Embryonic facial prominence (tissue), 1 donor: ENCODE results near the gene GOLGA6A.
"Not testable (repeated sequence)": the region's sequence is repeated elsewhere in the genome, so short reads cannot be mapped to it uniquely, and the experiment has no call there.

ENCODE experiments used
- DNase-seq: peaks from one replicate; pipeline ENCODE4 v3.0.0-alpha.2; 2016; ENCODE audit errors: extremely low spot score

Gene GOLGA6A

DNA sequence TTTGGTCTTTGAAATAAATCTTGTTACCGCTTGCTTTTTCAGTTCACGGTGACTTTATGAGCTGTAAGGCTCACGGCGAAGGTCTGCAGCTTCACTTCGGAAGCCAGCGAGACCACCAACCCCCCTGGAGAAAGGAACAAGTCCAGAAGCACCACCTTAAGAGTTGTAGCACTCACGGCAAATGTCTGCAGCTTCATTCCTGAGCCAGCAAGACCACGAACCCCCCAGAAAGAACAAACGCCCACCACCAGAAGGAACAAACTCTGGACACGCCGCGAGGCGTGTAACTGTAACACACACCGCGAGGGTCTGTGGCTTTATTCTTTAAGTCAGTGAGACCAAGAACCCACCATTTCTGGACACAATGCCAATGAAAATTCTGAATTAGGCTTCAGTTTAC lies 28.8 kb downstream of the GOLGA6A start:
- no peak for DNase-seq

GRCh38 chr15:74052271-74053260 lies 29.8 kb downstream of the GOLGA6A start:
- not testable (repeated sequence) for DNase-seq

GRCh38 chr15:74050556-74051234 lies 31.7 kb downstream of the GOLGA6A start:
- no peak for DNase-seq

GRCh38 chr15:74050127-74050526 lies 32.2 kb downstream of the GOLGA6A start:
- DNase-seq: no peak

- no peak for DNase-seq
Observed at GRCh38 chr15:74046275-74046674, 36.1 kb downstream of the GOLGA6A start.

- no peak for DNase-seq
Observed at GRCh38 chr15:74045636-74046274, 36.6 kb downstream of the GOLGA6A start.

GRCh38 chr15:74045184-74045583 lies 37.2 kb downstream of the GOLGA6A start:
- no peak for DNase-seq

- DNase-seq: no peak
Observed at GRCh38 chr15:74044267-74045110, 37.9 kb downstream of the GOLGA6A start.

GRCh38 chr15:74043425-74044266 lies 38.7 kb downstream of the GOLGA6A start:
- DNase-seq: no peak

GRCh38 chr15:74042603-74043424 lies 39.5 kb downstream of the GOLGA6A start:
- no peak for DNase-seq

DNA sequence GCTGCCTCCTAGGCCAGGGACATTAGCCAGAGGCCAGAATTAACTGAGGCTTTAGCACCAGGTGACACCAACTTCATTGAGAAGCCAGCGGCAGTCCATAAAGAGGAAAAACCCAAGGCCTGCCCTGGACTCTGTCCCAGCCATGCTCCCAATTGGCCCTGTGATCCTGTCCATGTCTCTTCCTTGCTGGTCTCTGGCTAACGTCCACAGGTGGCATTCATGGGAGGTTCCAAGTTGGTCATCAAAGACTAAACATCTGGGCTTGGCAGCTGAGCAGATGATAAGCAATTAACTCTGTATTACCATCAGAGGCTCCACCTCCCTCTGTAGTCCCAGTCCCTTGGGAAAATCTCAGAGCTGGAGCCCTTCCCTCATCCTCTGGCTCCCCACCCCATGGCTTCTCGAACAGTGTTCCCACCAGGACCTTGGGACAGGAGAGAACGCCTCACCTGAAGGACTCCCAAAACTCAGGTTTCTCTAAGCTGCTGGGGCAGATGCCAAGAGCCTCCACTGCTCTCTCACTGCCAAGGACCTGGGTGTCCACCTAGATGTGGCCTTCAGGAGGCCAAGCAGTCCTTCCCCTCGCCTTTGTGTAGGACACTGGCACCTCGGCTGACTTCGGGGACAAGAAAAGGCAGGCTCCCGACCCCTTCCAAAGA lies 40.4 kb downstream of the GOLGA6A start:
- no peak for DNase-seq

- no peak for DNase-seq
Observed at GRCh38 chr15:74041311-74041756, 41.0 kb downstream of the GOLGA6A start.

- no peak for DNase-seq
Observed at GRCh38 chr15:74040109-74040850, 42.1 kb downstream of the GOLGA6A start.

DNA sequence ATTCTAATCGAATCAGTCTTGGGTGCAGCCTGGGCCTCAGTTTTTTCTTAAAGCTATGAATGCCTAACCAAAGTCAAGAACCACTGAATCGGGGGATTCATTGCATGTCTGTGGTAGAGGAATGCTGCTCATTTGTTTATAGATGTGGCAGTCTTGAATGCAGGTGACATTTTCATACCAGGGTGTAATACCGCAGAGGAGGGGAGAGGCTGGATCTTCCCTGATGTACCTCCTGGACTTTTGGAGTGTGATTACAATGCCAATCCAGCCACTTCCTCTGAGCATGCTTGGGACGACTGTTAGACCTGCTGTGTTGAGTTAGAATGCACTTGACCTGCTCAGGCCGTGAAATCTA lies 42.7 kb downstream of the GOLGA6A start:
- DNase-seq: no peak

DNA sequence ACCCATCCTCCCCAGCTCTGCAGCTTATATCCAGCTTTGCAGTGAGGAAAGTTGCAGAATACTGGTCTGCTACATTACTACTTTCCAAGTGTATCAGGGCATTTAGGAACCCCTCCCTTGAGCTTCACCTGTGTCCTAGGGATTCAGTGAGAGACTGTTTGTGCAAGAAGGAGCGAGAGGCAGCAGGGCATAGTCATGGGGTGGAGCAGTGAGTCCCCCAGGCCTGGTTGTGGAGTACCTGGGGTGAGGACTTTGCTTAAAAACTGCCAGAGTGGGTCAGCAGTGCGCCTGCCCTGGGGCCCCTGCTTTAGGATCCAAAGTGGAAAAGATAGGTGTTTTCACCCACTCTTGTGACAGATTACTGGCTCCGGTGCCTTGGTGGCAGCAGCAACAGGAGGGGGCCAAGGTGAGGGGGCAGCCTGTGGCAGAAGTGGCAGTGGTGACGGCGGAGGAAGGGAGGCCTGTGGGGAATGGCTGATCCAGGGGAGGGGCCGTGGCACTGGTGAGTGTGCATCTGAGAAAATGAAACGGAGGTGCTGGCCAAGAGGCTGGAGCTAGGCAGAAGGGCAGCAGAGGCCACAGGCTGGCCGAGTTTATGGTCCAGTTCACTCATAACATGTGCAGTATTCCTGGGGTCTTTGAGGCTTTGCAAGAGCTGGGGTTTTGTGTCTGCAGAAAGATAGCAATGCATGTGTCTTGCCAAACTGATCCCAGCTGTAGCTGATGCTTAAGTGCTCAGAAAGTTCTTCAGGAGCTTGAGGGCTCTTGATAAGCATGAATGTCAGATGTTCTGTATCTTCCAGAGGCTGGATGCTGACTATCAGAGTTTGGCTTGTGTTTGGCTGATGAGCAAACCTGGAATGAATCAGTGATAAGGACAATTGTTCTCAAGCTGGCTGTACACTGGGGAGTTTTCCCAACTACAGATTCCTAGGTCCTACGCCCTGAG lies 43.4 kb downstream of the GOLGA6A start:
- no peak for DNase-seq

DNA sequence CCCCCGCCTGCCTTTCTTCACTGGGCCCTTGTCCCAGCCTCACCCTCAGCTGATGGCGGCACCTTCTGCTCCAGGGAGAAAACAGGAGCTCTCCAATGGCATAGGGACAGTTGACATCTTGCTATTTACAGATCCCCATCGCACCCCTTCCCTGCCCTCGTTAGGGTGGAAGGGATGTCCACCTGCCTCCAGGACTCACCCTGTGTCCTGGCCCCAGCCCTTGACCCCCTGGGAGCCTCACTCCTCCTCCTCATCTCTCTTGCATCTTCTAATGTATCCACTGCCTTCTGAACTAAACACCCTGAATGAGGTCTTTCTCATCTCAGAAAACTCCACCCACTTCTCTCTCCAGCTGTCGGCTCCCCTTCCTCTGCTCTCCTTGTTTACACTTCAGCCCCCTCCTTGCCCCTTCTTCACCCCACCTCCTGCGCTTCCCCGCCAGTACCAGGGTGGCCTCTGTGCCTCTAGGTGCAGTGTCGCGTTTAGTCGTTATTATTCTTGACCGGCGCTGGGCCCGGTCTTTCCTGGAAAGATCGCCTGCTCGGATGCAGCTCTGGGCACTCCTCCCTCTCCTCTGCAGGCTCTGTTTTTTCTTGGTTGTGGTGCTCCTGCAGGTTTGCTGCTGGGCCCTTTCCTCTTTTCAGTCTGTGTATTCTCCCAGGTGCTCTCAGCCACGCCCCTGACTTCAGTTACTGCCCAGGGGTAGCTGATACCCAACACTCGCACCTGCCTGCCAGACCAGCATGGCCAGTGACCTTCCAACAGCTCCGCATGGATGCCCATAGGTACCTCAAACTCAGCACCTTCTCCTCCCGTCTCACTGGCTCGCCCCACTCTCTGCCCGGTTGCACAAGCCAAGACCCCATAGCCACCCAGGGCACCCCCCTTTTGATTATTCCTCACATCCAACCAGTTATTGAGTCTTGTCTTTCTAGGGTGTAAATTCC lies 44.9 kb downstream of the GOLGA6A start:
- DNase-seq: no peak
